Ovary (tissue), 3 donors: ENCODE measurements around the gene EXOG.

ENCODE experiments used
- CTCF ChIP-seq, 3 donors: fragments of 450-650 bp in 2 of 3; fragments of 200-600 bp in 1 of 3; IDR thresholded peaks; one replicate each; pipeline versions ENCODE4 v1.5.1 to v1.8.0; 2016 to 2022; ENCODE audit warnings: antibody characterized with exemption in 3 of 3, mild to moderate bottlenecking in 1 of 3
- EP300 ChIP-seq: sonication (generic); formaldehyde crosslinking; IDR thresholded peaks from one replicate; pipeline ENCODE4 v1.6.1; 2017; ENCODE audit warnings: antibody characterized with exemption
- POLR2A ChIP-seq: fragments of 450-650 bp; IDR thresholded peaks from one replicate; pipeline ENCODE4 v1.6.1; 2017; ENCODE audit warnings: antibody characterized with exemption, mild to moderate bottlenecking, moderate library complexity
- donor health status: DM: no; HTN: no; CAD: no.

- TF ChIP-seq POLR2A (no peak), EP300 (no peak), CTCF (IDR thresholded peaks at IDR 0.05) (no peak)
Observed at GRCh38 chr3:38545550-38545949, 49.4 kb downstream of the EXOG start.
